K562 (cell line): ENCODE data around the gene SMIM7. TPM values are rescaled to one million over a fixed set of nuclear protein-coding genes. Genes with fewer than 3 reads are reported as not detected.

Source experiments
- ATAC-seq: fragments of 200-7000 bp; cut with Tn5 transposase; 3 replicates; pipeline ENCODE4 v1.9.1; 2020; ENCODE audit warnings: moderate library complexity
- BruUV-seq: library from RNA; stranded (reverse); fragments of 400-500 nt; replicated peaks from 2 replicates; lab custom pipeline; 2021; lab: Mats Ljungman, UMichigan
- CTCF ChIA-PET: fragments of 300-600 bp; formaldehyde crosslinking; extraction: SDS; loops from one replicate; lab custom pipeline; 2021; ENCODE audit warnings: low intra/inter-chr PET ratio; lab: Yijun Ruan, JAX
- POLR2A ChIA-PET: fragments of 300-600, 350-650 bp; sonication (Branson Sonifier 250); formaldehyde crosslinking; extraction: SDS; loops from one replicate; lab custom pipeline; 2021; ENCODE audit warnings: antibody characterized with exemption, inconsistent platforms; lab: Yijun Ruan, JAX
- DNase-seq, 4 experiments: peaks; one replicate each; pipeline versions ENCODE4 v3.0.0 to v3.0.0-alpha.2; 2011 to 2018; ENCODE audit warnings: low spot score in 3 of 4, mixed read lengths in 3 of 4; ENCODE audit errors: extremely low read depth in 1 of 4
- FAIRE-seq: peaks from 2 replicates; lab custom pipeline; 2011; peaks lifted over from hg19 to GRCh38; lab: Jason Lieb, UNC
- H2AFZ ChIP-seq: 2 replicates; pipeline ENCODE4 v1.6.0; 2011; ENCODE audit warnings: low read depth, low read length, control low read depth, inconsistent platforms
- H3K27ac ChIP-seq: fragments of 200-600 bp; 3 replicates; pipeline ENCODE4 v1.8.0; 2011; ENCODE audit warnings: low read depth, mild to moderate bottlenecking, control low read depth, inconsistent platforms, low read length, moderate library complexity, mixed read lengths; ENCODE audit errors: extremely low read depth
- H3K27me3 ChIP-seq, 2 experiments: fragments of 300-600 bp in 1 of 2; 2 replicates in 1 of 2; 3 replicates in 1 of 2; pipeline versions ENCODE4 v1.6.0 to v1.8.0; 2011; ENCODE audit warnings: inconsistent platforms in 2 of 2, low read length in 2 of 2, mild to moderate bottlenecking in 1 of 2, mixed read lengths in 1 of 2, moderate library complexity in 1 of 2; ENCODE audit not compliant: control insufficient read depth in 2 of 2, insufficient read depth in 2 of 2
- H3K36me3 ChIP-seq: fragments of 300-600 bp; 3 replicates; pipeline ENCODE4 v1.8.0; 2011; ENCODE audit warnings: mild to moderate bottlenecking, low read length, inconsistent platforms; ENCODE audit not compliant: control insufficient read depth, insufficient read depth
- H3K4me1 ChIP-seq, 2 experiments: fragments of 200-600 bp in 1 of 2; replicated peaks in 1 of 2; 2 replicates in 1 of 2; 3 replicates in 1 of 2; pipeline versions ENCODE4 v1.5.1 to v1.8.0; 2011; ENCODE audit warnings: inconsistent platforms in 2 of 2, low read length in 2 of 2, mild to moderate bottlenecking in 1 of 2, mixed read lengths in 1 of 2, moderate library complexity in 1 of 2; ENCODE audit not compliant: control insufficient read depth in 2 of 2, insufficient read depth in 2 of 2
- H3K4me2 ChIP-seq: 2 replicates; pipeline ENCODE4 v1.6.1; 2011; ENCODE audit warnings: low read length, control low read depth, inconsistent platforms, mixed read lengths; ENCODE audit not compliant: insufficient read depth
- H3K4me3 ChIP-seq: fragments of 200-600 bp; sonication (generic), shearing (Covaris generic); 2 replicates; pipeline ENCODE4 v1.5.1; 2016; ENCODE audit warnings: control low read depth, inconsistent platforms
- H3K79me2 ChIP-seq: fragments of 200-600 bp; 3 replicates; pipeline ENCODE4 v1.8.0; 2011; ENCODE audit warnings: low read length, inconsistent platforms; ENCODE audit not compliant: control insufficient read depth, insufficient read depth
- H3K9ac ChIP-seq, 2 experiments: 2 replicates each; pipeline versions ENCODE4 v1.6.0 to v1.6.1; 2011; ENCODE audit warnings: low read depth in 2 of 2, low read length in 2 of 2, control low read depth in 1 of 2, inconsistent platforms in 1 of 2, mild to moderate bottlenecking in 1 of 2, mixed read lengths in 1 of 2; ENCODE audit not compliant: insufficient read depth in 1 of 2
- H3K9me1 ChIP-seq: one replicate; pipeline ENCODE4 v1.6.0; 2011; ENCODE audit warnings: inconsistent platforms, mild to moderate bottlenecking, low read length, moderate library complexity; ENCODE audit not compliant: control insufficient read depth, insufficient read depth
- H3K9me3 ChIP-seq: replicated peaks from 2 replicates; pipeline ENCODE4 v1.5.1; 2011; ENCODE audit warnings: low read depth, low read length, inconsistent platforms; ENCODE audit not compliant: control insufficient read depth, insufficient read depth
- H4K20me1 ChIP-seq: replicated peaks from 2 replicates; pipeline ENCODE4 v1.6.1; 2011; ENCODE audit warnings: low read length, inconsistent platforms, mixed read lengths; ENCODE audit not compliant: control insufficient read depth, insufficient read depth
- CHD7 ChIP-seq: fragments of 200-600 bp; sonication (generic); IDR thresholded peaks from one replicate; pipeline ENCODE4 v1.6.1; 2012; ENCODE audit warnings: mild to moderate bottlenecking, low read depth, low read length, inconsistent platforms
- ELK1 ChIP-seq: sonication (generic); formaldehyde crosslinking; IDR thresholded peaks from 2 replicates; pipeline ENCODE4 v1.8.1; 2022; ENCODE audit warnings: missing genetic modification reagents
- ELK3 ChIP-seq: fragments of 450-650 bp; formaldehyde crosslinking; IDR thresholded peaks from 2 replicates; pipeline ENCODE4 v1.4.0; 2020; ENCODE audit warnings: mild to moderate bottlenecking
- ERF ChIP-seq: fragments of 450-650 bp; formaldehyde crosslinking; IDR thresholded peaks from 2 replicates; pipeline ENCODE4 v1.4.0; 2020; ENCODE audit warnings: mild to moderate bottlenecking, mixed read lengths
- HEY1 ChIP-seq: fragments of 250-450 bp; sonication (Bioruptor Pico); IDR thresholded peaks from 2 replicates; pipeline ENCODE4 v1.5.0; 2020; ENCODE audit warnings: mild to moderate bottlenecking, moderate library complexity, borderline replicate concordance
- HNRNPL ChIP-seq: fragments of 200-400 bp; formaldehyde crosslinking; IDR thresholded peaks from 2 replicates; pipeline ENCODE4 v1.6.1; 2017; ENCODE audit warnings: low read depth, mild to moderate bottlenecking, low read length
- NFRKB ChIP-seq: fragments of 450-650 bp; IDR thresholded peaks from 2 replicates; pipeline ENCODE4 v1.6.1; 2016; ENCODE audit warnings: low read depth
- ZC3H4 ChIP-seq: sonication (generic); formaldehyde crosslinking; IDR thresholded peaks from 2 replicates; pipeline ENCODE4 v1.9.0; 2021; ENCODE audit warnings: missing genetic modification reagents, borderline replicate concordance
- ZFX ChIP-seq: sonication (generic); formaldehyde crosslinking; IDR thresholded peaks from 2 replicates; pipeline ENCODE4 v1.8.0; 2022; ENCODE audit warnings: mild to moderate bottlenecking, missing genetic modification reagents, moderate library complexity
- ZNF24 ChIP-seq: fragments of 450-650 bp; IDR thresholded peaks from 2 replicates; pipeline ENCODE4 v1.6.1; 2016
- WGBS: fragments of 100-300 bp; shearing (Covaris generic); methylation state at CpG from one replicate; pipeline ENCODE4 v1.1.6; 2016; ENCODE audit warnings: low coverage, mixed read lengths; ENCODE audit not compliant: insufficient coverage; ENCODE audit errors: missing lambda C conversion rate; 5-methylcytosine and 5-hydroxymethylcytosine counted together
- in situ Hi-C: fragments of 300-500 bp; cut with MboI; formaldehyde crosslinking; loops from 4 replicates; pipeline ENCODE4 v1.15.0; 2018; ENCODE audit warnings: inconsistent platforms, mixed read lengths
- intact Hi-C: fragments of 100-400 bp; cut with micrococcal nuclease; formaldehyde crosslinking; loops from 2 replicates; pipeline ENCODE4 v1.14.2; 2022
- polyA plus RNA-seq, 8 experiments: library from polyadenylated mRNA; depleted of rRNA in 4 of 8; stranded (reverse) in 5 of 8; unstranded in 3 of 8; fragments of >200 nt; fragmentation: Nextera tagmentation in 2 of 8; fragmentation: Illumina TruSeq in 1 of 8; extraction: Ambion mirVana in 2 of 8; extraction: Trizol in 1 of 8; gene quantifications; 2 replicates each; pipeline versions ENCODE4 v1.2.1 to v1.2.3, GENCODE V29; 2011 to 2014; ENCODE audit warnings: inconsistent platforms in 1 of 8, missing spikeins in 1 of 8
- total RNA-seq, 7 experiments: library from RNA; depleted of rRNA in 6 of 7; stranded (reverse); fragments of >200 nt in 6 of 7; fragmentation: Illumina TruSeq in 2 of 7; extraction: Trizol in 2 of 7; gene quantifications; 2 replicates each; pipeline versions ENCODE4 v1.2.1 to v1.2.3, GENCODE V29; 2011 to 2021; ENCODE audit warnings: low replicate concordance in 1 of 7

SMIM7 gene
- total and polyA plus RNA-seq, 9 of the 15 experiments (the other 6 are each of a cell fraction or from before 2014, with no cell fraction given): 55.3 to 265 (median 107) TPM

- Histone ChIP-seq H4K20me1 (no peaks in the 10 kb centered on the region), H3K4me3 (no peak overlapping the region), H3K4me2 (no peak overlapping the region), H3K9ac (no peak overlapping the region), H3K27me3 (peaks cover 0 to 7% of the 10 kb centered on the region in 2 experiments; a peak in 1 of 5 replicates), H3K9me3 (no peaks in the 10 kb centered on the region), H3K4me1 (no peaks in the 10 kb centered on the region; a peak in 1 of 5 replicates), H3K27ac (no peak overlapping the region), H3K79me2 (no peaks in the 10 kb centered on the region), H2AFZ (no peak overlapping the region), H3K9me1 (no peaks in the 10 kb centered on the region), H3K36me3 (no peaks in the 10 kb centered on the region)
- FAIRE-seq (no peak), ATAC-seq (no peak), DNase-seq (no peak)
- no TSS peak for BruUV-seq
- ChIA-PET POLR2A (interaction anchor here (2.3 kb wide), 1 partner anchor 9 kb away, joined by 7 read pairs; no protein-coding TSS in a partner anchor), CTCF (no interaction called here)
- intact Hi-C loops (no loop called here), in situ Hi-C loops (no loop called here)
- WGBS: 63% methylated on average over 11 of the region's 11 CpGs
- TF ChIP-seq ELK1 (CRISPR knock-in tag) (no peak), ZFX (CRISPR knock-in tag) (no peak), HNRNPL (no peak), CHD7 (no peak), ELK3 (CRISPR knock-in tag) (no peak), ERF (CRISPR knock-in tag) (no peak), NFRKB (no peak), ZNF24 (no peak), ZC3H4 (CRISPR knock-in tag) (no peak), HEY1 (CRISPR knock-in tag) (no peak)
Measured at GRCh38 chr19:16679811-16680210, 19.9 kb upstream of the SMIM7 start.
